ENCODE results near the gene EEF2K. TPM values are rescaled to one million over a fixed set of nuclear protein-coding genes. Genes with fewer than 3 reads are reported as not detected.

EEF2K gene
- total and polyA plus RNA-seq, 7 donors = 3.6 to 54.8 (median 37.2) TPM

- 79 to 86% methylated on average over 3 of the region's 3 CpGs for WGBS, 2 donors
- TF ChIP-seq POLR2AphosphoS5 (IDR thresholded peaks at IDR 0.05) (peak; percentile 32 to 68 (median 52)), EP300 (IDR thresholded peaks at IDR 0.05) (peak in 1 of 4 donors; percentile 70), POLR2A (IDR thresholded peaks at IDR 0.05) (no peak)
- intact Hi-C loops (cut with DNase I) = loop anchor here (5.0 kb wide), 2 partner anchors 33 to 57 kb away; partner anchors contain the start of genes EEF2K and POLR3E
- DNase-seq = no peak
- no peaks in the 10 kb centered on the region for H3K27me3 ChIP-seq
- H3K9me3 ChIP-seq = no peaks in the 10 kb centered on the region
- peaks cover 0 to 35% (median 28%) of the 10 kb centered on the region in 4 donors for H3K4me1 ChIP-seq
- H3K4me3 ChIP-seq = no peak overlapping the region
- peaks cover 0 to 26% (median 15%) of the 10 kb centered on the region in 4 donors for H3K36me3 ChIP-seq
- H3K27ac ChIP-seq = peak overlapping the region; percentile 67 to 77 (median 75)
Measured at GRCh38 chr16:22240023-22240710, 34.1 kb downstream of the EEF2K start.

DNA sequence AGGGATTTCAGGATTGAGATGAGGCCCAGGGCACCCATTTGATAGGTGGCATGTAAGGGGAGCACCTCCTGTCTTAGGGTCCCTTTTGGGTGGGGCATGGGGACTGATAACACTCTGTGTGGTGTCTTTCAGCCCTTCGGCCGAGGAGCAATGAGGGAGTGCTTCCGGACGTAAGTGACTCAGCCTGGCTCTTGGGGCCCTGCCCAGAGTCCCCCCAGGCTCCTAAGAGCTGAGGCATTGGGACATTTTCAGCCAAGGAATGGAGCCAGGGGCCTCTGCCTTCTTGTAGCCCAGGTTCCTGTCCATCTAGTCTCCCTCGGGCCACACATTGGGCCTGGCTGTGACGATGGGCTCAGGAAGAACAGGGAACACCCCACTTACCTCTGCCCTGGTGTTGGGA, 44.4 kb downstream of the EEF2K start:
- H3K36me3 ChIP-seq = peaks cover 9 to 97% (median 53%) of the 10 kb centered on the region in 4 donors

DNA sequence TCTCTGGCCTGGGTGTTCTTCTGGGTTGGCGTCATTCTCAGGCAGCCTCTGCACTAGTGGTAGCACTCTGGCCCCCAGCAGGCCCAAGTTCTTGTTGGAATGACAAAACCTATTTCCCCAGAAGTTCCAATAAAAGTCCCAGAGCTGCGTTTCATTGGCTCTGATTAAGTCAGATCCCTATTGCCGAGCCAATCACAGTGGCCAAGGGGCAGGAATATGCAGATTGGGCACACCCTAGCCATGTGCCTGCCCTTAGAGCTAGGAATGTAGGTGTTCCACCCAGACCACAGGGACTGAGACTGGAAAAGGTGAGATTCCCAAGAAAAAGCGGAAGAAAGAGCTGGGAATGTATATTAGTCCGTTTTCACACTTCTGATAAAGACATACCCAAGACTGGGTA, 46.2 kb downstream of the EEF2K start:
- Histone ChIP-seq H3K27ac (no peak overlapping the region), H3K27me3 (no peaks in the 10 kb centered on the region), H3K9me3 (no peaks in the 10 kb centered on the region), H3K36me3 (peaks cover 21 to 100% (median 67%) of the 10 kb centered on the region in 4 donors), H3K4me3 (no peak overlapping the region), H3K4me1 (no peaks in the 10 kb centered on the region)
- DNase-seq = no peak
- intact Hi-C loops (cut with DNase I) = no loop called here
- 96 to 97% methylated on average over 5 of the region's 5 CpGs for WGBS, 2 donors
- no peak for TF ChIP-seq POLR2AphosphoS5 (IDR thresholded peaks at IDR 0.05)
- TF ChIP-seq CTCF (IDR thresholded peaks at IDR 0.05) = no peak
- no peak for TF ChIP-seq POLR2A (IDR thresholded peaks at IDR 0.05)
- TF ChIP-seq EP300 (IDR thresholded peaks at IDR 0.05) = no peak

More for the DNA sequence above, 44.4 kb downstream of the EEF2K start:
- Histone ChIP-seq H3K27me3 (no peaks in the 10 kb centered on the region), H3K4me3 (no peak overlapping the region), H3K4me1 (no peaks in the 10 kb centered on the region), H3K9me3 (no peaks in the 10 kb centered on the region), H3K27ac (no peak overlapping the region)
- DNase-seq = no peak
- intact Hi-C loops (cut with DNase I) = no loop called here
- TF ChIP-seq CTCF (IDR thresholded peaks at IDR 0.05) (no peak), EP300 (IDR thresholded peaks at IDR 0.05) (no peak)
- 94 to 95% methylated on average over 6 of the region's 6 CpGs for WGBS, 2 donors

DNA sequence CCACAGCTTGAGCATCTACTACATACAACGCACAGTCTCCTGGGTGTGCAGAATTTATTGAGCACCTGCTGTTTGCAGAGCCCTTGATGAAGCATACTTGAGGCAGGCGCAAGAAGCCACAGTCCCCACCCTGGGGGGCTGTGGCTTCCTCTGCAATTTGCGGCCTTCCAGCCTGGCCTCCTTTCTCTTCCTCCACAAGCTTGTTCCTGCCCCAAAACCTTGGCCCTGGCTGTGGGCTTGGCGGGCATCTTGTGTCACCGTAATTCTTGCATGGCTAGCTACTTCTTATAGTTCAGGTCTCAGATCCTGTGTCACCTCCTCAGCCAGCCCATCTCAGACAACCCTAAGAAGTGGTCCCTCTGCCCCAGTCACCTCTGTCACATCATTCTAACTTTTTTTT, 47.2 kb downstream of the EEF2K start:
- no peak overlapping the region for H3K4me3 ChIP-seq
- no peaks in the 10 kb centered on the region for H3K27me3 ChIP-seq
- intact Hi-C loops (cut with DNase I) = no loop called here
- 92 to 98% methylated on average over 5 of the region's 5 CpGs for WGBS, 2 donors
- peaks cover 31 to 100% (median 76%) of the 10 kb centered on the region in 4 donors for H3K36me3 ChIP-seq
- no peak for DNase-seq
- H3K27ac ChIP-seq = no peak overlapping the region
- TF ChIP-seq POLR2AphosphoS5 (IDR thresholded peaks at IDR 0.05) (no peak), EP300 (IDR thresholded peaks at IDR 0.05) (no peak), POLR2A (IDR thresholded peaks at IDR 0.05) (no peak), CTCF (IDR thresholded peaks at IDR 0.05) (no peak)
- H3K9me3 ChIP-seq = no peaks in the 10 kb centered on the region
- no peaks in the 10 kb centered on the region for H3K4me1 ChIP-seq

GRCh38 chr16:22255335-22255734, 49.3 kb downstream of the EEF2K start:
- H3K36me3 ChIP-seq = peaks cover 51 to 100% (median 91%) of the 10 kb centered on the region in 4 donors
- no peaks in the 10 kb centered on the region for H3K27me3 ChIP-seq
- H3K4me1 ChIP-seq = no peaks in the 10 kb centered on the region
- 100% methylated on average over 1 of the region's 1 CpG for WGBS, 2 donors
- TF ChIP-seq EP300 (IDR thresholded peaks at IDR 0.05) = no peak
- TF ChIP-seq POLR2A (IDR thresholded peaks at IDR 0.05) = no peak
- TF ChIP-seq CTCF (IDR thresholded peaks at IDR 0.05) = no peak
- no peak for TF ChIP-seq POLR2AphosphoS5 (IDR thresholded peaks at IDR 0.05)
- no peak overlapping the region for H3K4me3 ChIP-seq
- H3K9me3 ChIP-seq = no peaks in the 10 kb centered on the region
- no peak overlapping the region for H3K27ac ChIP-seq
- DNase-seq = no peak
- intact Hi-C loops (cut with DNase I) = no loop called here

Measured in sigmoid colon (tissue), 7 donors.